DOHH2 (cell line): Measurements from ENCODE around the gene ZBED2.

Experiments
- CTCF ChIP-seq: fragments of 200-600 bp; sonication (generic); IDR thresholded peaks from one replicate; pipeline ENCODE4 v1.5.1; 2014; ENCODE audit warnings: antibody characterized with exemption, mild to moderate bottlenecking, low read depth, low read length; ENCODE audit not compliant: poor library complexity, severe bottlenecking
- EZH2phosphoT487 ChIP-seq: fragments of 200-600 bp; sonication (generic); IDR thresholded peaks from 2 replicates; pipeline ENCODE4 v1.6.1; 2017; ENCODE audit warnings: borderline replicate concordance, mild to moderate bottlenecking, antibody characterized with exemption, low read length, moderate library complexity, mixed read lengths

GRCh38 chr3:111598139-111598538 lies 3.0 kb upstream of the ZBED2 start:
- no peak for TF ChIP-seq CTCF
- TF ChIP-seq EZH2phosphoT487 = no peak
